OCI-LY3 (cell line): ENCODE data around the gene SMARCE1.

Source experiments
- EZH2phosphoT487 ChIP-seq: fragments of 200-600 bp; shearing (Covaris generic); IDR thresholded peaks from 2 replicates; pipeline ENCODE4 v1.6.1; 2018; ENCODE audit warnings: antibody characterized with exemption, mixed run types, low read depth
- TF ChIP-seq, protein P1 (sequence below): fragments of 200-600, 300-600 bp; sonication (generic); IDR thresholded peaks from 2 replicates; pipeline ENCODE4 v1.5.1; 2014; ENCODE audit warnings: antibody characterized with exemption, low read length, low read depth

DNA sequence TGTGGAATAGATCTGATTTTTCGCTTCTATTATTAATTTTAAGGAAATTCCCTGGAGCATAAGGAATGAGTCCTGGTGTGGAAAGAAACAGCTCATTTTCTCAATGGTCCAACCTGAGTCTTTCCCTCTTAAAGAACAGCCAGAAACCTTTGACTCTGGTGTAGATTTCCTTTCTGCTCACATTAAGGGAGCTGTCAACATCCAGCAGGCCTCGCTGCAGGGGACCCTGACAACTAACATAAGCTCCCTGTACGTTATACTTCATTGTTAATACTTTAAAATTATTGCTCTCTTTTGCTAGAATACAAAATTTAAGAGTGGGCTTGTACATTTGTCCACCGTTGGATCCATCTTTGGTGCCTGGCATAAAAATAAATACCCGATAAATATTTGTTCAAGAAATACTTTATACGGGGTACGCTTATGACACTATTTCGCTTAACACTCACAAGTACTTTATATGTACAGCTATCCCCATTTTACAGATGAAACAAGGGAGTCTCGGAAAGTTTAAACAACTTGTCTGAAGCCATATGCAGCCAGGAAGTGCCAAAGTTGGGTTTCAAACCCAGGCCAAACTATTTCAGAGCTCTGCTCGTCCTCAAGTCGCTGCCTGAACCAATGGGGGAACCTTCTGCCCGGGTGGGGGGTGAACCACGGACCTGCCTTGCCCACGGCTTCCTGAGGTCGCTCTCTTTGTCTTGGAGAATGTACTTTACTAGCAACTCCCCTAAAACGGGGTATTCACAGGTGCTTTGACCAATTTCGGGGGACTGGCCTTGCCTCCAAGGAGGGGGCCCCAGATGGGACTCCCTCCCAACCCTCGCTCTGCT lies 611 bp downstream of the SMARCE1 start:
- TF ChIP-seq, protein P1, sequence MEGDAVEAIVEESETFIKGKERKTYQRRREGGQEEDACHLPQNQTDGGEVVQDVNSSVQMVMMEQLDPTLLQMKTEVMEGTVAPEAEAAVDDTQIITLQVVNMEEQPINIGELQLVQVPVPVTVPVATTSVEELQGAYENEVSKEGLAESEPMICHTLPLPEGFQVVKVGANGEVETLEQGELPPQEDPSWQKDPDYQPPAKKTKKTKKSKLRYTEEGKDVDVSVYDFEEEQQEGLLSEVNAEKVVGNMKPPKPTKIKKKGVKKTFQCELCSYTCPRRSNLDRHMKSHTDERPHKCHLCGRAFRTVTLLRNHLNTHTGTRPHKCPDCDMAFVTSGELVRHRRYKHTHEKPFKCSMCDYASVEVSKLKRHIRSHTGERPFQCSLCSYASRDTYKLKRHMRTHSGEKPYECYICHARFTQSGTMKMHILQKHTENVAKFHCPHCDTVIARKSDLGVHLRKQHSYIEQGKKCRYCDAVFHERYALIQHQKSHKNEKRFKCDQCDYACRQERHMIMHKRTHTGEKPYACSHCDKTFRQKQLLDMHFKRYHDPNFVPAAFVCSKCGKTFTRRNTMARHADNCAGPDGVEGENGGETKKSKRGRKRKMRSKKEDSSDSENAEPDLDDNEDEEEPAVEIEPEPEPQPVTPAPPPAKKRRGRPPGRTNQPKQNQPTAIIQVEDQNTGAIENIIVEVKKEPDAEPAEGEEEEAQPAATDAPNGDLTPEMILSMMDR: no peak
- no peak for TF ChIP-seq EZH2phosphoT487
